ENCODE measurements around the gene NPR1. TPM values are rescaled to one million over a fixed set of nuclear protein-coding genes. Genes with fewer than 3 reads are reported as not detected.
A peak's percentile ranks its signal among the peaks of the same experiment; 100 is the strongest.

Gene NPR1
- total and polyA plus RNA-seq, 2 of the 13 experiments (the other 11 are each of a cell fraction or from before 2014, with no cell fraction given): not detected

DNA sequence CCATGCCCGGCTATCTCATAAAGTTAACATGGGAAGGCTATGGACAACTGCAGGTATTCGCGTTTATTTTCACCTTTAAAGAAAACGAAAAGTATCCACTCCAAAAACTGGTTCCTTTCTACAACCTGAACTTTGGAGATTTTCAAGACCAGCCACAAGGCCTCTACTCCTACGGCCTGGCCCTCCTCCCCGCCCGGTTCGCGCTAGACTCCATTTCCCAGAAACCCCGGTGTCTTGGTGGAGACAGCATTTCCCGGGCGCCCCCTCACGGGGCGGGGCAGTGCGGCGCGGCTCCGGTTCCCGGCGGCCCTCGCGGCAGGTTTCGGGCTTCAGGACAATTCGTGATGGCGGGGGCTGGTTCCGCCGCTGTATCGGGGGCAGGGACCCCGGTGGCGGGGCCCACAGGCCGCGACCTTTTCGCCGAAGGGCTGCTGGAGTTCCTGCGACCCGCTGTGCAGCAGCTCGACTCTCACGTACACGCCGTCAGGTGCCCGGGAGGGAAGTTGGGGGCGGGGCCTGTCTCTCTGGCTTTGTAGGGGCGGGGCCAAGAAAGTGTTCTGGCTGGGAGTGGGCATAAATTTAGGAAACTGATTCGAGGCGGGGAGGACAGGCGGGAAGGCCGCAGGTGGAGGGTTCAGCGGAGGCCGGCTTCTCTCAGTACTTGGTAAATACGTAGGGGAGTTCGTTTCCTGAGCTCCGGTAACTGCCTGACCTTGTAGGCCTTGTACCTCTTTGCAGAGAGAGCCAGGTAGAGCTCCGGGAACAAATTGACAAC is 19.9 kb upstream of the NPR1 start, which contains the start of gene SNAPIN (continued):
- TF ChIP-seq CHD4 (IDR thresholded peaks at IDR 0.05; ENCODE audit: borderline replicate concordance, low read length): no peak
- TF ChIP-seq, protein P1, sequence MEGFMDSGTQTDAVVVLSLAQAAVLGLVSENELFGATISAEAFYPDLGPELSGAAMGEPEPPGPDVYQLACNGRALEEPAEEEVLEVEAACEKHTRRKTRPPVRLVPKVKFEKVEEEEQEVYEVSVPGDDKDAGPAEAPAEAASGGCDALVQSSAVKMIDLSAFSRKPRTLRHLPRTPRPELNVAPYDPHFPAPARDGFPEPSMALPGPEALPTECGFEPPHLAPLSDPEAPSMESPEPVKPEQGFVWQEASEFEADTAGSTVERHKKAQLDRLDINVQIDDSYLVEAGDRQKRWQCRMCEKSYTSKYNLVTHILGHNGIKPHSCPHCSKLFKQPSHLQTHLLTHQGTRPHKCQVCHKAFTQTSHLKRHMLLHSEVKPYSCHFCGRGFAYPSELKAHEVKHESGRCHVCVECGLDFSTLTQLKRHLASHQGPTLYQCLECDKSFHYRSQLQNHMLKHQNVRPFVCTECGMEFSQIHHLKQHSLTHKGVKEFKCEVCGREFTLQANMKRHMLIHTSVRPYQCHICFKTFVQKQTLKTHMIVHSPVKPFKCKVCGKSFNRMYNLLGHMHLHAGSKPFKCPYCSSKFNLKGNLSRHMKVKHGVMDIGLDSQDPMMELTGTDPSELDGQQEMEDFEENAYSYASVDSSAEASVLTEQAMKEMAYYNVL (CRISPR knock-in tag; IDR thresholded peaks at IDR 0.05; ENCODE audit: borderline replicate concordance): 0 out of 2 replicates have a peak, but pooled peaks have one; percentile 20
- TF ChIP-seq, protein P2, sequence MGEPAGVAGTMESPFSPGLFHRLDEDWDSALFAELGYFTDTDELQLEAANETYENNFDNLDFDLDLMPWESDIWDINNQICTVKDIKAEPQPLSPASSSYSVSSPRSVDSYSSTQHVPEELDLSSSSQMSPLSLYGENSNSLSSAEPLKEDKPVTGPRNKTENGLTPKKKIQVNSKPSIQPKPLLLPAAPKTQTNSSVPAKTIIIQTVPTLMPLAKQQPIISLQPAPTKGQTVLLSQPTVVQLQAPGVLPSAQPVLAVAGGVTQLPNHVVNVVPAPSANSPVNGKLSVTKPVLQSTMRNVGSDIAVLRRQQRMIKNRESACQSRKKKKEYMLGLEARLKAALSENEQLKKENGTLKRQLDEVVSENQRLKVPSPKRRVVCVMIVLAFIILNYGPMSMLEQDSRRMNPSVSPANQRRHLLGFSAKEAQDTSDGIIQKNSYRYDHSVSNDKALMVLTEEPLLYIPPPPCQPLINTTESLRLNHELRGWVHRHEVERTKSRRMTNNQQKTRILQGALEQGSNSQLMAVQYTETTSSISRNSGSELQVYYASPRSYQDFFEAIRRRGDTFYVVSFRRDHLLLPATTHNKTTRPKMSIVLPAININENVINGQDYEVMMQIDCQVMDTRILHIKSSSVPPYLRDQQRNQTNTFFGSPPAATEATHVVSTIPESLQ (CRISPR knock-in tag; conservative IDR thresholded peaks at IDR 0.05): no peak
- no peak for TF ChIP-seq ZNF337 (CRISPR knock-in tag; IDR thresholded peaks at IDR 0.05; ENCODE audit: borderline replicate concordance, low read depth)
- TF ChIP-seq, protein P3, sequence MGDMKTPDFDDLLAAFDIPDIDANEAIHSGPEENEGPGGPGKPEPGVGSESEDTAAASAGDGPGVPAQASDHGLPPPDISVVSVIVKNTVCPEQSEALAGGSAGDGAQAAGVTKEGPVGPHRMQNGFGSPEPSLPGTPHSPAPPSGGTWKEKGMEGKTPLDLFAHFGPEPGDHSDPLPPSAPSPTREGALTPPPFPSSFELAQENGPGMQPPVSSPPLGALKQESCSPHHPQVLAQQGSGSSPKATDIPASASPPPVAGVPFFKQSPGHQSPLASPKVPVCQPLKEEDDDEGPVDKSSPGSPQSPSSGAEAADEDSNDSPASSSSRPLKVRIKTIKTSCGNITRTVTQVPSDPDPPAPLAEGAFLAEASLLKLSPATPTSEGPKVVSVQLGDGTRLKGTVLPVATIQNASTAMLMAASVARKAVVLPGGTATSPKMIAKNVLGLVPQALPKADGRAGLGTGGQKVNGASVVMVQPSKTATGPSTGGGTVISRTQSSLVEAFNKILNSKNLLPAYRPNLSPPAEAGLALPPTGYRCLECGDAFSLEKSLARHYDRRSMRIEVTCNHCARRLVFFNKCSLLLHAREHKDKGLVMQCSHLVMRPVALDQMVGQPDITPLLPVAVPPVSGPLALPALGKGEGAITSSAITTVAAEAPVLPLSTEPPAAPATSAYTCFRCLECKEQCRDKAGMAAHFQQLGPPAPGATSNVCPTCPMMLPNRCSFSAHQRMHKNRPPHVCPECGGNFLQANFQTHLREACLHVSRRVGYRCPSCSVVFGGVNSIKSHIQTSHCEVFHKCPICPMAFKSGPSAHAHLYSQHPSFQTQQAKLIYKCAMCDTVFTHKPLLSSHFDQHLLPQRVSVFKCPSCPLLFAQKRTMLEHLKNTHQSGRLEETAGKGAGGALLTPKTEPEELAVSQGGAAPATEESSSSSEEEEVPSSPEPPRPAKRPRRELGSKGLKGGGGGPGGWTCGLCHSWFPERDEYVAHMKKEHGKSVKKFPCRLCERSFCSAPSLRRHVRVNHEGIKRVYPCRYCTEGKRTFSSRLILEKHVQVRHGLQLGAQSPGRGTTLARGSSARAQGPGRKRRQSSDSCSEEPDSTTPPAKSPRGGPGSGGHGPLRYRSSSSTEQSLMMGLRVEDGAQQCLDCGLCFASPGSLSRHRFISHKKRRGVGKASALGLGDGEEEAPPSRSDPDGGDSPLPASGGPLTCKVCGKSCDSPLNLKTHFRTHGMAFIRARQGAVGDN (CRISPR knock-in tag; IDR thresholded peaks at IDR 0.05): peak; percentile 88
- TF ChIP-seq, protein P4, sequence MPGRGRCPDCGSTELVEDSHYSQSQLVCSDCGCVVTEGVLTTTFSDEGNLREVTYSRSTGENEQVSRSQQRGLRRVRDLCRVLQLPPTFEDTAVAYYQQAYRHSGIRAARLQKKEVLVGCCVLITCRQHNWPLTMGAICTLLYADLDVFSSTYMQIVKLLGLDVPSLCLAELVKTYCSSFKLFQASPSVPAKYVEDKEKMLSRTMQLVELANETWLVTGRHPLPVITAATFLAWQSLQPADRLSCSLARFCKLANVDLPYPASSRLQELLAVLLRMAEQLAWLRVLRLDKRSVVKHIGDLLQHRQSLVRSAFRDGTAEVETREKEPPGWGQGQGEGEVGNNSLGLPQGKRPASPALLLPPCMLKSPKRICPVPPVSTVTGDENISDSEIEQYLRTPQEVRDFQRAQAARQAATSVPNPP (CRISPR knock-in tag; IDR thresholded peaks at IDR 0.05): no peak
- TF ChIP-seq ZEB1 (IDR thresholded peaks at IDR 0.05; ENCODE audit: insufficient replicate concordance, low read depth): no peak
- TF ChIP-seq ZNF550 (CRISPR knock-in tag; IDR thresholded peaks at IDR 0.05; ENCODE audit: borderline replicate concordance): no peak
- no peak for TF ChIP-seq ZNF678 (CRISPR knock-in tag; IDR thresholded peaks at IDR 0.05)
- no peak for TF ChIP-seq DNMT3B (CRISPR knock-in tag; conservative IDR thresholded peaks at IDR 0.05)
- TF ChIP-seq, protein P5, sequence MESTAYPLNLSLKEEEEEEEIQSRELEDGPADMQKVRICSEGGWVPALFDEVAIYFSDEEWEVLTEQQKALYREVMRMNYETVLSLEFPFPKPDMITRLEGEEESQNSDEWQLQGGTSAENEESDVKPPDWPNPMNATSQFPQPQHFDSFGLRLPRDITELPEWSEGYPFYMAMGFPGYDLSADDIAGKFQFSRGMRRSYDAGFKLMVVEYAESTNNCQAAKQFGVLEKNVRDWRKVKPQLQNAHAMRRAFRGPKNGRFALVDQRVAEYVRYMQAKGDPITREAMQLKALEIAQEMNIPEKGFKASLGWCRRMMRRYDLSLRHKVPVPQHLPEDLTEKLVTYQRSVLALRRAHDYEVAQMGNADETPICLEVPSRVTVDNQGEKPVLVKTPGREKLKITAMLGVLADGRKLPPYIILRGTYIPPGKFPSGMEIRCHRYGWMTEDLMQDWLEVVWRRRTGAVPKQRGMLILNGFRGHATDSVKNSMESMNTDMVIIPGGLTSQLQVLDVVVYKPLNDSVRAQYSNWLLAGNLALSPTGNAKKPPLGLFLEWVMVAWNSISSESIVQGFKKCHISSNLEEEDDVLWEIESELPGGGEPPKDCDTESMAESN (CRISPR knock-in tag; conservative IDR thresholded peaks at IDR 0.05): no peak
- no peak for TF ChIP-seq SMARCE1 (IDR thresholded peaks at IDR 0.05; ENCODE audit: borderline replicate concordance)
- TF ChIP-seq NBN (conservative IDR thresholded peaks at IDR 0.05): no peak
- TF ChIP-seq ZNF747 (CRISPR knock-in tag; IDR thresholded peaks at IDR 0.05; ENCODE audit: borderline replicate concordance): no peak
- TF ChIP-seq ELF3 (CRISPR knock-in tag; IDR thresholded peaks at IDR 0.05): 0 out of 2 replicates have a peak, but pooled peaks have one; percentile 48
- TF ChIP-seq ZNF44 (CRISPR knock-in tag; IDR thresholded peaks at IDR 0.05): no peak
- no peak for TF ChIP-seq RBAK (CRISPR knock-in tag; IDR thresholded peaks at IDR 0.05)

Measured in HepG2 (cell line).